Ishikawa (cell line): ENCODE data around the gene PIGO.

Experiments used
- CEBPB ChIP-seq: IDR thresholded peaks from 2 replicates; pipeline ENCODE4 v1.6.1; 2012
- CREB1 ChIP-seq: IDR thresholded peaks from 2 replicates; pipeline ENCODE4 v1.6.1; 2012; ENCODE audit warnings: low read depth
- EGR1 ChIP-seq: IDR thresholded peaks from 2 replicates; pipeline ENCODE4 v1.6.1; 2012
- EP300 ChIP-seq: IDR thresholded peaks from 2 replicates; pipeline ENCODE4 v1.6.1; 2012; ENCODE audit warnings: borderline replicate concordance
- FOXM1 ChIP-seq: IDR thresholded peaks from 2 replicates; pipeline ENCODE4 v1.6.1; 2012; ENCODE audit warnings: low read depth, borderline replicate concordance
- NFIC ChIP-seq: IDR thresholded peaks from 2 replicates; pipeline ENCODE4 v1.6.1; 2012
- RAD21 ChIP-seq: IDR thresholded peaks from 2 replicates; pipeline ENCODE4 v1.6.1; 2012; ENCODE audit warnings: low read depth
- TAF1 ChIP-seq: IDR thresholded peaks from 2 replicates; pipeline ENCODE4 v1.6.1; 2012; ENCODE audit warnings: low read depth, mild to moderate bottlenecking
- TCF12 ChIP-seq: IDR thresholded peaks from 2 replicates; pipeline ENCODE4 v1.6.1; 2012; ENCODE audit warnings: low read depth
- TEAD4 ChIP-seq: IDR thresholded peaks from 2 replicates; pipeline ENCODE4 v1.6.1; 2012
- YY1 ChIP-seq: IDR thresholded peaks from 2 replicates; pipeline ENCODE4 v1.6.1; 2012; ENCODE audit warnings: low read depth
- ZBTB7A ChIP-seq: IDR thresholded peaks from 2 replicates; pipeline ENCODE4 v1.6.1; 2012; ENCODE audit warnings: low read depth
- TF ChIP-seq, protein P1 (sequence below): IDR thresholded peaks from 2 replicates; pipeline ENCODE4 v1.6.1; 2012
- TF ChIP-seq, protein P2 (sequence below): IDR thresholded peaks from 2 replicates; pipeline ENCODE4 v1.6.1; 2012
- TF ChIP-seq, protein P3 (sequence below): IDR thresholded peaks from 2 replicates; pipeline ENCODE4 v1.6.1; 2012; ENCODE audit warnings: low read depth, mild to moderate bottlenecking

Gene PIGO

DNA sequence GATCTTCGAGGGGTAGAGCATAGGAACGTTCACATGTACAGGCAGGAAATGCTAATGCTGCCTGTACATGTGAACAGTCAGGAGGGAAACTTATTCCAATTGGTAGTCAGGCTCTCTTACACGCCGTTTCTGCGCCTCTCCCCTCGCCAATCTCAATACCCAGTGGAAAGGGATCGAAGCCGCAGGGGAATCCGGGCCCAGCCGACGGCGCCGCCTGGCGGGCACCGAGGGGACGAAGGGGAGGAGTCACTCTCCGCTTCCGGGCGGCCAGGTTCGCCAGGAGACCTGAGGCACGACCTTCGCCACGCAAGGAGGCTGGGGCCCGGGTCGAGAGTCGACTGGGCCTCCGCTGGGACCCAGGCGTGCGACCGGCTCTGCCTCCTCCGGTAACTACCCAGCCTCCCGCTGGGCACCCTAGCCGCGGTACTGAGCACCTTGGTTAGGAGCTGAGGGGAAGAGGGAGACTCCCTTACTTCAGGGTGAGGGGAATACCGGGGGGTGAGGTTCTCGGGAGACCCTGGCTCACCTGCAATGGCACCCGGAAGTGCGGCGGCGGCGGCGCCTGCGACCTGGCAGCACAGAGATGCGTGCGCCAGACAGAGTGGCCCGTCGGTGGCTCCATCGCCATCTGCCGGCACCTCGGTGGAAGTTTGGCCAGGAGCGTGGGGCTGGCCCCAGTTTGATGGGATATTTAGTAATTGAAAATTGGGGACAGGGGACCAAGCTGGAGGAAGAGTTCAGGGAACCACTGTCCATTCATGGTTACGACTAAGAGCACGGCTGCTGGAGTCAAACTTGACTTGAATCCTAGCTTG is at the start of gene PIGO:
Gene PIGO, minus strand, starts transcription at position 557 of the 815 bp plus-strand sequence. CDS start 1,026 bp downstream, outside the sequence.
- peak; percentile 40; the same call in 1 of the 2 replicates for TF ChIP-seq TCF12
- TF ChIP-seq YY1: peak; percentile 87
- peak; percentile 13; the same call in 1 of the 2 replicates for TF ChIP-seq TEAD4
- TF ChIP-seq EGR1: no peak
- TF ChIP-seq TAF1: peak; percentile 82
- TF ChIP-seq, protein P1, sequence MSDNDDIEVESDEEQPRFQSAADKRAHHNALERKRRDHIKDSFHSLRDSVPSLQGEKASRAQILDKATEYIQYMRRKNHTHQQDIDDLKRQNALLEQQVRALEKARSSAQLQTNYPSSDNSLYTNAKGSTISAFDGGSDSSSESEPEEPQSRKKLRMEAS: peak; percentile 63
- no peak for TF ChIP-seq EP300
- peak; percentile 55 for TF ChIP-seq RAD21
- TF ChIP-seq ZBTB7A: peak; percentile 95

DNA sequence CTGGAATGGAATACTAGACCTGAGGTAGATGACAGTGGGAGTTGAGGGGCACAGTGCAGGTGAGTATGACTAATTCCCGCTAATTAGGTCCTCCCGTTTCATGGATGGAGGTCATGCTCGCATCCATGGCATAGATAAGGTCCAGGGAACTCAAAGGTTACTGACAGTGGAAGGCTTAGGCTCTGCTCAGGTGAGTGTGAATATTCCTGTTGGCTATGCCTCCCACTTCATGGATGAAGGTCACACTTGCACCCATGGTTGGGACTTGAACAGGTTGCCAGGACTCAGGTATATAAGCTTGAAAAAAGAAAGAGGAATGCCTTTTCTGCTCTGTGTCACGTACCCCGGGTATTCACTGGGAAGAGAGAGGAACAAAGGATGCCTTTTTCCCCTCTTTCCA is 45.6 kb upstream of the PIGO start:
- TF ChIP-seq EGR1: no peak
- TF ChIP-seq, protein P1: no peak
- TF ChIP-seq CREB1: no peak
- no peak for TF ChIP-seq EP300
- TF ChIP-seq CEBPB: no peak
- no peak for TF ChIP-seq NFIC
- no peak for TF ChIP-seq RAD21
- TF ChIP-seq FOXM1: no peak
- TF ChIP-seq TAF1: no peak
- TF ChIP-seq TEAD4: no peak
- TF ChIP-seq YY1: no peak
- no peak for TF ChIP-seq ZBTB7A
- TF ChIP-seq, protein P2, sequence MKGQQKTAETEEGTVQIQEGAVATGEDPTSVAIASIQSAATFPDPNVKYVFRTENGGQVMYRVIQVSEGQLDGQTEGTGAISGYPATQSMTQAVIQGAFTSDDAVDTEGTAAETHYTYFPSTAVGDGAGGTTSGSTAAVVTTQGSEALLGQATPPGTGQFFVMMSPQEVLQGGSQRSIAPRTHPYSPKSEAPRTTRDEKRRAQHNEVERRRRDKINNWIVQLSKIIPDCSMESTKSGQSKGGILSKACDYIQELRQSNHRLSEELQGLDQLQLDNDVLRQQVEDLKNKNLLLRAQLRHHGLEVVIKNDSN: no peak
- TF ChIP-seq, protein P3, sequence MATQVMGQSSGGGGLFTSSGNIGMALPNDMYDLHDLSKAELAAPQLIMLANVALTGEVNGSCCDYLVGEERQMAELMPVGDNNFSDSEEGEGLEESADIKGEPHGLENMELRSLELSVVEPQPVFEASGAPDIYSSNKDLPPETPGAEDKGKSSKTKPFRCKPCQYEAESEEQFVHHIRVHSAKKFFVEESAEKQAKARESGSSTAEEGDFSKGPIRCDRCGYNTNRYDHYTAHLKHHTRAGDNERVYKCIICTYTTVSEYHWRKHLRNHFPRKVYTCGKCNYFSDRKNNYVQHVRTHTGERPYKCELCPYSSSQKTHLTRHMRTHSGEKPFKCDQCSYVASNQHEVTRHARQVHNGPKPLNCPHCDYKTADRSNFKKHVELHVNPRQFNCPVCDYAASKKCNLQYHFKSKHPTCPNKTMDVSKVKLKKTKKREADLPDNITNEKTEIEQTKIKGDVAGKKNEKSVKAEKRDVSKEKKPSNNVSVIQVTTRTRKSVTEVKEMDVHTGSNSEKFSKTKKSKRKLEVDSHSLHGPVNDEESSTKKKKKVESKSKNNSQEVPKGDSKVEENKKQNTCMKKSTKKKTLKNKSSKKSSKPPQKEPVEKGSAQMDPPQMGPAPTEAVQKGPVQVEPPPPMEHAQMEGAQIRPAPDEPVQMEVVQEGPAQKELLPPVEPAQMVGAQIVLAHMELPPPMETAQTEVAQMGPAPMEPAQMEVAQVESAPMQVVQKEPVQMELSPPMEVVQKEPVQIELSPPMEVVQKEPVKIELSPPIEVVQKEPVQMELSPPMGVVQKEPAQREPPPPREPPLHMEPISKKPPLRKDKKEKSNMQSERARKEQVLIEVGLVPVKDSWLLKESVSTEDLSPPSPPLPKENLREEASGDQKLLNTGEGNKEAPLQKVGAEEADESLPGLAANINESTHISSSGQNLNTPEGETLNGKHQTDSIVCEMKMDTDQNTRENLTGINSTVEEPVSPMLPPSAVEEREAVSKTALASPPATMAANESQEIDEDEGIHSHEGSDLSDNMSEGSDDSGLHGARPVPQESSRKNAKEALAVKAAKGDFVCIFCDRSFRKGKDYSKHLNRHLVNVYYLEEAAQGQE: no peak
- TF ChIP-seq TCF12: no peak

DNA sequence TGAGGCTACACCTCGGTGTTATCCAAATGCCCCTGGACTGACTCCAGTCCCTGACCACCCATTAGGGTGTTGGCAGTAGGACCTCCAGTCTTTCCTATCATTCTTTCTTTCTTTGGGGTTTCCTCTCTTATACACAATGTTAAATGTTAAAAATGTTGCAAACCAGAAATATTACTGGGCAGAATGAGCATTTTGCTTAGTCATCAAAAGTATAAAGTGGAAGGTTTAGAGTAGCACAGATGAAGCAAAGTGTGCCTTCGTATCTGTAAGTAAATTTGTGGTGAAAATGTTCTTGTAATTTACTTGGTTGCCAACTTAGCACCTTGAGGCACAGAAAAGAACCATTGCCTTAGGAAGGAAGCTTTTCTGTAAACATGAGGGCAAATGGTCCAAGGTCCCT is 43.7 kb upstream of the PIGO start:
- TF ChIP-seq NFIC (no peak), FOXM1 (no peak), CREB1 (no peak), TCF12 (no peak), ZBTB7A (no peak), RAD21 (no peak), CEBPB (no peak), EP300 (no peak), EGR1 (no peak), TEAD4 (no peak), YY1 (no peak), TAF1 (no peak)
- TF ChIP-seq, protein P1: no peak
- TF ChIP-seq, protein P2: no peak
- TF ChIP-seq, protein P3: no peak

DNA sequence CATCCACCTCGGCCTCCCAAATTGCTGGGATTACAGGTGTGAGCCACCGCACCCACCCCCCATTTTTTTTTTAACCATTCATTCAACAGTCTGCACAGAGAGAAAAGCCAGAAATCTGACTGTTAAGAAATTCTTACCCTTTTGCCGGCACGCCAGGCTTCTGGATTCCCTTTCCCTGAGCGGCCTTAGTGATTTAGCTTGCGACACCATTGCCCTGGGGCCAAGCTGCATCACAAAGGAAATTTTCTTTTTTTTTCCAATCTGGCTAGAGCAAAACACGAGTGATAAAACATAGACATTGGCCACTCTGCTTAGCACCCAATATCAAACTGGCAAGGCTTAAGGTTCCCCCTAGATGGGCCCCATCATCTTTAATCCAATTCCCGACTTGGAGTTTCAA is 40.5 kb upstream of the PIGO start:
- TF ChIP-seq CREB1 (no peak), TAF1 (no peak), EP300 (no peak), EGR1 (no peak), FOXM1 (no peak), NFIC (no peak)
- TF ChIP-seq, protein P1: no peak
- TF ChIP-seq, protein P3: no peak
- TF ChIP-seq, protein P2: no peak
